Bronchial epithelial cell (primary cell): ENCODE data around the gene CDKN2C. TPM values are rescaled to one million over a fixed set of nuclear protein-coding genes. Genes with fewer than 3 reads are reported as not detected.

Experiments used
- DNase-seq: peaks from one replicate; pipeline ENCODE4 v3.0.0-alpha.2; 2010; ENCODE audit warnings: low read depth
- FAIRE-seq: peaks from 2 replicates; lab custom pipeline; 2011; peaks lifted over from hg19 to GRCh38; lab: Jason Lieb, UNC
- H3K27me3 ChIP-seq: 2 replicates; pipeline ENCODE4 v1.5.1; 2011; ENCODE audit warnings: low read length; ENCODE audit not compliant: control insufficient read depth, insufficient read depth
- H3K36me3 ChIP-seq: 2 replicates; pipeline ENCODE4 v1.5.1; 2011; ENCODE audit warnings: low read length; ENCODE audit not compliant: control insufficient read depth, insufficient read depth
- H3K4me3 ChIP-seq: 2 replicates; pipeline ENCODE4 v1.5.1; 2011; ENCODE audit warnings: mild to moderate bottlenecking, low read depth, low read length, control low read depth
- CTCF ChIP-seq: IDR thresholded peaks from 2 replicates; pipeline ENCODE4 v1.5.1; 2011; ENCODE audit warnings: mild to moderate bottlenecking, moderate library complexity, low read length, control low read depth, inconsistent platforms; ENCODE audit not compliant: insufficient read depth, severe bottlenecking
- total RNA-seq: library from RNA; depleted of rRNA; stranded (reverse); fragments of >200 nt; gene quantifications from 2 replicates; pipeline ENCODE4 v1.2.1, GENCODE V29; 2014

Gene CDKN2C
- total RNA-seq, 1 donor from 2014 or later: 0.79 TPM

GRCh38 chr1:50968158-50968820 lies 1.8 kb upstream of the CDKN2C start:
- Histone ChIP-seq H3K36me3 (no peaks in the 10 kb centered on the region), H3K27me3 (no peaks in the 10 kb centered on the region), H3K4me3 (peak overlapping the region; percentile 88)
- FAIRE-seq (no peak), DNase-seq (peak; percentile 73)
- TF ChIP-seq CTCF: peak; percentile 49

- H3K27me3 ChIP-seq: no peaks in the 10 kb centered on the region
- no peak for TF ChIP-seq CTCF
- FAIRE-seq (no peak), DNase-seq (peak; percentile 32)
- H3K4me3 ChIP-seq: peak overlapping the region; percentile 88
- no peaks in the 10 kb centered on the region for H3K36me3 ChIP-seq
Measured at GRCh38 chr1:50968821-50969610, 1.0 kb upstream of the CDKN2C start.

GRCh38 chr1:50970509-50970887 lies 453 bp downstream of the CDKN2C start:
- TF ChIP-seq CTCF: no peak
- Histone ChIP-seq H3K4me3 (peak overlapping the region; percentile 88), H3K27me3 (no peaks in the 10 kb centered on the region), H3K36me3 (no peaks in the 10 kb centered on the region)
- FAIRE-seq: no peak
- DNase-seq: peak; percentile 20

- H3K36me3 ChIP-seq: no peaks in the 10 kb centered on the region
- no peak for FAIRE-seq
- no peak for DNase-seq
- H3K27me3 ChIP-seq: no peaks in the 10 kb centered on the region
- no peak for TF ChIP-seq CTCF
- H3K4me3 ChIP-seq: no peak overlapping the region
Measured at GRCh38 chr1:50970931-50971582, 1.0 kb downstream of the CDKN2C start.

- H3K36me3 ChIP-seq: no peaks in the 10 kb centered on the region
- no peaks in the 10 kb centered on the region for H3K27me3 ChIP-seq
- DNase-seq: no peak
- no peak for FAIRE-seq
- H3K4me3 ChIP-seq: no peak overlapping the region
- no peak for TF ChIP-seq CTCF
Measured at GRCh38 chr1:50971748-50972305, 1.8 kb downstream of the CDKN2C start.
